Hepatocyte (in vitro differentiated cells): ENCODE results near the gene SPG11. TPM values are rescaled to one million over a fixed set of nuclear protein-coding genes. Genes with fewer than 3 reads are reported as not detected.

Experiments
- DNase-seq: peaks from one replicate; pipeline ENCODE4 v3.0.0-alpha.2; 2016; ENCODE audit warnings: low spot score
- H2AFZ ChIP-seq: fragments of 200-600 bp; sonication (generic); 2 replicates; pipeline ENCODE4 v1.6.0; 2016; ENCODE audit warnings: antibody characterized with exemption, mild to moderate bottlenecking
- H3K27ac ChIP-seq: fragments of 200-600 bp; sonication (generic); 2 replicates; pipeline ENCODE4 v1.5.1; 2016; ENCODE audit warnings: mild to moderate bottlenecking
- H3K27me3 ChIP-seq: fragments of 200-600 bp; sonication (generic); 2 replicates; pipeline ENCODE4 v1.6.1; 2016
- H3K36me3 ChIP-seq: fragments of 200-600 bp; sonication (generic); replicated peaks from 2 replicates; pipeline ENCODE4 v1.5.1; 2016; ENCODE audit warnings: low read depth; ENCODE audit not compliant: insufficient read depth
- H3K4me1 ChIP-seq: fragments of 200-600 bp; sonication (generic); 2 replicates; pipeline ENCODE4 v1.5.1; 2016; ENCODE audit warnings: mild to moderate bottlenecking, moderate library complexity; ENCODE audit not compliant: insufficient read depth
- H3K4me2 ChIP-seq: fragments of 200-600 bp; sonication (generic); 2 replicates; pipeline ENCODE4 v1.6.0; 2016
- H3K4me3 ChIP-seq: fragments of 200-600 bp; sonication (generic); 2 replicates; pipeline ENCODE4 v1.5.1; 2016; ENCODE audit warnings: mild to moderate bottlenecking
- H3K79me2 ChIP-seq: fragments of 200-600 bp; sonication (generic); 2 replicates; pipeline ENCODE4 v1.6.0; 2017; ENCODE audit warnings: mild to moderate bottlenecking
- H3K9me2 ChIP-seq: fragments of 200-600 bp; sonication (generic); replicated peaks from 2 replicates; pipeline ENCODE4 v1.6.0; 2017; ENCODE audit warnings: mild to moderate bottlenecking; ENCODE audit not compliant: insufficient read depth
- H3K9me3 ChIP-seq: fragments of 200-600 bp; sonication (generic); 2 replicates; pipeline ENCODE4 v1.5.1; 2016; ENCODE audit warnings: low read depth, mild to moderate bottlenecking
- H4K20me1 ChIP-seq: fragments of 200-600 bp; sonication (generic); 2 replicates; pipeline ENCODE4 v1.6.0; 2016; ENCODE audit warnings: mild to moderate bottlenecking; ENCODE audit not compliant: insufficient read depth, poor library complexity, severe bottlenecking
- EZH2 ChIP-seq: fragments of 200-600 bp; sonication (generic); IDR thresholded peaks from 2 replicates; pipeline ENCODE4 v1.6.1; 2016; ENCODE audit warnings: antibody characterized with exemption, mild to moderate bottlenecking, borderline replicate concordance
- EZH2phosphoT487 ChIP-seq: fragments of 200-600 bp; sonication (generic); IDR thresholded peaks from one replicate; pipeline ENCODE4 v1.6.1; 2018; ENCODE audit warnings: antibody characterized with exemption, mild to moderate bottlenecking, low read depth, moderate library complexity; ENCODE audit not compliant: unreplicated experiment, severe bottlenecking
- whole genome bisulfite sequencing: methylation state at CpG from one replicate; pipeline ENCODE4 v1.1.6; 2016; ENCODE audit warnings: low lambda C conversion rate; ENCODE audit errors: missing lambda C conversion rate; 5-methylcytosine and 5-hydroxymethylcytosine counted together
- polyA plus RNA-seq: library from polyadenylated mRNA; unstranded; fragments of >200 nt; fragmentation: Nextera tagmentation; extraction: Ambion mirVana; gene quantifications from 2 replicates; pipeline ENCODE4 v1.2.1, GENCODE V29; 2016
- total RNA-seq: library from RNA; depleted of rRNA; stranded (reverse); fragments of >200 nt; gene quantifications from 2 replicates; pipeline ENCODE4 v1.2.3, GENCODE V29; 2014
- TF ChIP-seq, protein P1 (sequence below): fragments of 200-600 bp; sonication (generic); IDR thresholded peaks from 2 replicates; pipeline ENCODE4 v1.5.1; 2016; ENCODE audit warnings: antibody characterized with exemption, mild to moderate bottlenecking; ENCODE audit not compliant: poor library complexity

SPG11 gene
- total and polyA plus RNA-seq, 2 experiments from 2014 or later, result 28.2 to 70.3 TPM

DNA sequence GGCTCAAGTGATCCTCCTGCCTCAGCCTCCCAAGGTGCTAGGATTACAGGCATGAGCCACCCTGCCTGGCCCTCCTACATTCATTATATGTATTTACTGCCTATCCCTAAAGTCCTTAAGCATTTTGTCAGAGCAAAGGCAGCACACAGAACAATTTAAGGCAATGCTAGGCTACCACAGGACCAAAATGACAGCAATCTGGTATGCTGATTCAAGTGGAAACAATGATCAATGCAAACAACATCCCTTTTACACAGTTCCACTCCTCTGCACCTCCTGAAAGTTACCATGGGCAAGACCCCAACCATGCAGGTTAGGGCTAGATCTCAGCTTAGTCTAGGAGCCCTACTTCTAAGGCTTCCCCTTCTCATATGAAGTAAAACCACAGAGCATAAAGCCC, 40.3 kb downstream of the SPG11 start:
- H3K27ac ChIP-seq, result no peak overlapping the region
- H3K9me3 ChIP-seq, result no peaks in the 10 kb centered on the region
- H4K20me1 ChIP-seq, result no peaks in the 10 kb centered on the region
- no peak overlapping the region for H3K4me2 ChIP-seq
- DNase-seq, result no peak
- H3K27me3 ChIP-seq, result no peaks in the 10 kb centered on the region
- H3K36me3 ChIP-seq, result no peaks in the 10 kb centered on the region
- H3K4me1 ChIP-seq, result no peaks in the 10 kb centered on the region
- H2AFZ ChIP-seq, result no peak overlapping the region
- no peaks in the 10 kb centered on the region for H3K79me2 ChIP-seq
- H3K4me3 ChIP-seq, result no peak overlapping the region
- TF ChIP-seq EZH2phosphoT487 (no peak), EZH2 (no peak)
- TF ChIP-seq, protein P1, sequence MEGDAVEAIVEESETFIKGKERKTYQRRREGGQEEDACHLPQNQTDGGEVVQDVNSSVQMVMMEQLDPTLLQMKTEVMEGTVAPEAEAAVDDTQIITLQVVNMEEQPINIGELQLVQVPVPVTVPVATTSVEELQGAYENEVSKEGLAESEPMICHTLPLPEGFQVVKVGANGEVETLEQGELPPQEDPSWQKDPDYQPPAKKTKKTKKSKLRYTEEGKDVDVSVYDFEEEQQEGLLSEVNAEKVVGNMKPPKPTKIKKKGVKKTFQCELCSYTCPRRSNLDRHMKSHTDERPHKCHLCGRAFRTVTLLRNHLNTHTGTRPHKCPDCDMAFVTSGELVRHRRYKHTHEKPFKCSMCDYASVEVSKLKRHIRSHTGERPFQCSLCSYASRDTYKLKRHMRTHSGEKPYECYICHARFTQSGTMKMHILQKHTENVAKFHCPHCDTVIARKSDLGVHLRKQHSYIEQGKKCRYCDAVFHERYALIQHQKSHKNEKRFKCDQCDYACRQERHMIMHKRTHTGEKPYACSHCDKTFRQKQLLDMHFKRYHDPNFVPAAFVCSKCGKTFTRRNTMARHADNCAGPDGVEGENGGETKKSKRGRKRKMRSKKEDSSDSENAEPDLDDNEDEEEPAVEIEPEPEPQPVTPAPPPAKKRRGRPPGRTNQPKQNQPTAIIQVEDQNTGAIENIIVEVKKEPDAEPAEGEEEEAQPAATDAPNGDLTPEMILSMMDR, result no peak
- no peaks in the 10 kb centered on the region for H3K9me2 ChIP-seq

DNA sequence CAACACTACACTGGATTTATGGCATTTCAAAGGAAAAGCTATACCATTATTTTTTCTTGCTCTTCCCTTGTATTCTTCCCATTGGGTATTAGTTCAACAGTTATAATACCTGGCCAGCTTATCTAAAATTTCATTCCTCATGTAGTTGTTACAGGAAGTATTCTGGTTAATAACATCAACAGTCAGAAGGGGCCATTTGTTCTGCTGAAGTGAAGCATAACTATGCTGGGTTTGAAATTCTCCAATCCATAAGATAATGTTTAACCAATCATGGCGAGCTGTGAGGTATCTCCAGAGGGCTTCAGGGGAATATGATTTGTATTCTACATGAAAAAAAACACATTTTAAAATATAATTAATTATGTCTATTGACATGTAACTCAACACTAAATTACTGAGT, 43.4 kb downstream of the SPG11 start:
- Histone ChIP-seq H3K27me3 (no peaks in the 10 kb centered on the region), H3K4me2 (no peak overlapping the region), H3K4me3 (no peak overlapping the region), H2AFZ (no peak overlapping the region), H3K27ac (no peak overlapping the region), H3K4me1 (no peaks in the 10 kb centered on the region), H3K36me3 (no peaks in the 10 kb centered on the region), H3K79me2 (no peaks in the 10 kb centered on the region), H3K9me2 (no peaks in the 10 kb centered on the region), H3K9me3 (no peaks in the 10 kb centered on the region), H4K20me1 (no peaks in the 10 kb centered on the region)
- TF ChIP-seq, protein P1, result no peak
- TF ChIP-seq EZH2phosphoT487 (no peak), EZH2 (no peak)
- no peak for DNase-seq
- WGBS, result 96% methylated on average over 1 of the region's 1 CpG

DNA sequence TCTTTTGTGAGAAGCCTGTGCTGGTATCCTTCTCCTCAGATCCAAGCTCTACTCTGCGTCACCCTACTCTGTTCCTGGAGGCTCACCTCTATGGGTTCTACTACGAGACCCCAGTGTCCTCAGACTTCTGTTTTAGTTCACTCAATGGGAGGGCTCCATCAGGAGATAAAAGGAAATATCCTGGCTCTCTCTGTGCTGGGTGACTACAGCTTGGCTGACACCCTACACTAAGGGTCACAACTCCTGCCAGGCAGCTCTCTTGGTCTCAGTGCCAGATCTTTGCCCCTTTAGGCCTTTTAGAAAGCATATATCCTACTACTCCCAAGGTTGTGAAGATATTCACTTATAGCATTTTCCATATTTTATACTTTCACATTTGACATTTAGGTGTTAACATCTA, 46.5 kb downstream of the SPG11 start:
- no peaks in the 10 kb centered on the region for H3K4me1 ChIP-seq
- no peak overlapping the region for H3K27ac ChIP-seq
- no peaks in the 10 kb centered on the region for H4K20me1 ChIP-seq
- H3K4me2 ChIP-seq, result no peak overlapping the region
- DNase-seq, result no peak
- no peaks in the 10 kb centered on the region for H3K9me2 ChIP-seq
- WGBS, result 100% methylated on average over 2 of the region's 2 CpGs
- no peaks in the 10 kb centered on the region for H3K27me3 ChIP-seq
- H3K36me3 ChIP-seq, result no peaks in the 10 kb centered on the region
- no peaks in the 10 kb centered on the region for H3K9me3 ChIP-seq
- no peak overlapping the region for H2AFZ ChIP-seq
- no peaks in the 10 kb centered on the region for H3K79me2 ChIP-seq
- TF ChIP-seq EZH2 (no peak), EZH2phosphoT487 (no peak)
- TF ChIP-seq, protein P1, result no peak
- no peak overlapping the region for H3K4me3 ChIP-seq

DNA sequence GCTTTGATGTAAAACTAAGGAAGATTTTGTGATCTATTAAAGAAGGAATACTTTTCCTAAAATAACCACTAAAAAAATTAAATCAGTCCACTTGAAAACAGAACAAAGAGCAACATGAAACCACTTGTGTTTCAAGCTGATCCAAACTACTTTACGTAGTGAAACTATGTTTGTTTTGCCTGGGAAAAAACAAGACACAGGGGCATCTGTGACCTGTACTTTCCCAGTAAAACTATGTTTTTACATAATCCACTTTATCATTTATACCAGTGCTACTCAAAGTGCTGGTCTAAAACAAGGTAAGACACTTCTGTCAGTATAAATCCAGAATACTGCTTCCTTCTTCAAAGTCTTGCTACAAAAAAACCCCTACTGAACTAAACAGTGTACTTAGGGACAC, 56.7 kb downstream of the SPG11 start:
- Histone ChIP-seq H3K9me3 (no peaks in the 10 kb centered on the region), H3K4me2 (no peak overlapping the region), H3K27ac (no peak overlapping the region), H3K9me2 (no peaks in the 10 kb centered on the region), H3K27me3 (no peaks in the 10 kb centered on the region), H2AFZ (no peak overlapping the region), H3K4me1 (no peaks in the 10 kb centered on the region), H3K79me2 (no peaks in the 10 kb centered on the region), H3K36me3 (peaks cover 9% of the 10 kb centered on the region), H4K20me1 (no peaks in the 10 kb centered on the region), H3K4me3 (no peak overlapping the region)
- no peak for DNase-seq
- WGBS, result 91% methylated on average over 1 of the region's 1 CpG
- TF ChIP-seq, protein P1, result no peak
- TF ChIP-seq EZH2phosphoT487 (no peak), EZH2 (no peak)
